ENCODE results near the gene PLAAT2. TPM values are rescaled to one million over a fixed set of nuclear protein-coding genes. Genes with fewer than 3 reads are reported as not detected.
"Not testable (repeated sequence)": the region's sequence is repeated elsewhere in the genome, so short reads cannot be mapped to it uniquely, and the experiment has no call there.

Gene PLAAT2
- total and polyA plus RNA-seq, 9 donors = 0.12 to 1.4 (median 0.35) TPM; not detected in 4

GRCh38 chr11:63549411-63549810 is 13.8 kb downstream of the PLAAT2 start:
- TF ChIP-seq POLR2A (IDR thresholded peaks at IDR 0.05) = no peak
- TF ChIP-seq CTCF (IDR thresholded peaks at IDR 0.05) = no peak
- no peak for TF ChIP-seq EP300 (IDR thresholded peaks at IDR 0.05)
- intact Hi-C loops (cut with DNase I) = no loop called here
- H3K4me1 ChIP-seq (ENCODE audit: insufficient read depth) = peaks cover 1% of the 10 kb centered on the region
- H3K36me3 ChIP-seq = no peaks in the 10 kb centered on the region
- no peak overlapping the region for H3K27ac ChIP-seq
- H3K9me3 ChIP-seq = no peaks in the 10 kb centered on the region
- no peak overlapping the region for H3K4me3 ChIP-seq
- no peak for DNase-seq
- WGBS, 3 donors = 83 to 94% (median 92%) methylated on average over 4 of the region's 4 CpGs
- no peaks in the 10 kb centered on the region for H3K27me3 ChIP-seq

GRCh38 chr11:63548178-63548577 is 15.0 kb downstream of the PLAAT2 start:
- intact Hi-C loops (cut with DNase I) = no loop called here
- no peak overlapping the region for H3K27ac ChIP-seq
- H3K4me1 ChIP-seq (ENCODE audit: insufficient read depth) = peaks cover 1% of the 10 kb centered on the region
- TF ChIP-seq POLR2A (IDR thresholded peaks at IDR 0.05) = no peak
- no peak for TF ChIP-seq CTCF (IDR thresholded peaks at IDR 0.05)
- no peak for TF ChIP-seq EP300 (IDR thresholded peaks at IDR 0.05)
- H3K27me3 ChIP-seq = no peaks in the 10 kb centered on the region
- no peaks in the 10 kb centered on the region for H3K36me3 ChIP-seq
- H3K4me3 ChIP-seq = no peak overlapping the region
- H3K9me3 ChIP-seq = no peaks in the 10 kb centered on the region
- 9 to 28% (median 14%) methylated on average over 4 of the region's 4 CpGs for WGBS, 3 donors
- no peak for DNase-seq

GRCh38 chr11:63547061-63547460 is 16.1 kb downstream of the PLAAT2 start:
- TF ChIP-seq POLR2A (IDR thresholded peaks at IDR 0.05) (no peak), EP300 (IDR thresholded peaks at IDR 0.05) (no peak), CTCF (IDR thresholded peaks at IDR 0.05) (no peak)
- H3K36me3 ChIP-seq = no peaks in the 10 kb centered on the region
- H3K27ac ChIP-seq = no peak overlapping the region
- intact Hi-C loops (cut with DNase I) = no loop called here
- no peaks in the 10 kb centered on the region for H3K27me3 ChIP-seq
- no peaks in the 10 kb centered on the region for H3K9me3 ChIP-seq
- peaks cover 1% of the 10 kb centered on the region for H3K4me1 ChIP-seq (ENCODE audit: insufficient read depth)
- no peak overlapping the region for H3K4me3 ChIP-seq
- no peak for DNase-seq
- WGBS, 3 donors = 58 to 65% (median 62%) methylated on average over 1 of the region's 1 CpG

- H3K27ac ChIP-seq = no peak overlapping the region
- peaks cover 7% of the 10 kb centered on the region for H3K4me1 ChIP-seq (ENCODE audit: insufficient read depth)
- H3K27me3 ChIP-seq = no peaks in the 10 kb centered on the region
- no peak overlapping the region for H3K4me3 ChIP-seq
- no peak for DNase-seq
- 89 to 93% (median 91%) methylated on average over 2 of the region's 2 CpGs for WGBS, 3 donors
- TF ChIP-seq EP300 (IDR thresholded peaks at IDR 0.05) = no peak
- no peak for TF ChIP-seq POLR2A (IDR thresholded peaks at IDR 0.05)
- TF ChIP-seq CTCF (IDR thresholded peaks at IDR 0.05) = no peak
- H3K36me3 ChIP-seq = no peaks in the 10 kb centered on the region
- H3K9me3 ChIP-seq = no peaks in the 10 kb centered on the region
- intact Hi-C loops (cut with DNase I) = no loop called here
Observed at GRCh38 chr11:63543711-63544110, 19.5 kb downstream of the PLAAT2 start.

GRCh38 chr11:63542506-63542905 is 20.7 kb downstream of the PLAAT2 start:
- H3K9me3 ChIP-seq; H3K36me3 ChIP-seq; H3K4me3 ChIP-seq; intact Hi-C loops (cut with DNase I); H3K27me3 ChIP-seq; DNase-seq; H3K27ac ChIP-seq: not testable (repeated sequence)
- peaks cover 16% of the 10 kb centered on the region for H3K4me1 ChIP-seq (ENCODE audit: insufficient read depth)
- 40 to 46% (median 44%) methylated on average over 2 of the region's 2 CpGs for WGBS, 3 donors

All from ovary (tissue), 9 donors.